HG03025 (cell line): ENCODE results near the gene NSG1.
"Not testable (repeated sequence)": the region's sequence is repeated elsewhere in the genome, so short reads cannot be mapped to it uniquely, and the experiment has no call there.

Experiments used
- ATAC-seq: cut with Tn5 transposase; IDR thresholded peaks from one replicate; pipeline ENCODE4 v1.9.1; 2021; ENCODE audit warnings: mild to moderate bottlenecking, moderate library complexity; ENCODE audit not compliant: unreplicated experiment, low FRiP score

NSG1 gene

DNA sequence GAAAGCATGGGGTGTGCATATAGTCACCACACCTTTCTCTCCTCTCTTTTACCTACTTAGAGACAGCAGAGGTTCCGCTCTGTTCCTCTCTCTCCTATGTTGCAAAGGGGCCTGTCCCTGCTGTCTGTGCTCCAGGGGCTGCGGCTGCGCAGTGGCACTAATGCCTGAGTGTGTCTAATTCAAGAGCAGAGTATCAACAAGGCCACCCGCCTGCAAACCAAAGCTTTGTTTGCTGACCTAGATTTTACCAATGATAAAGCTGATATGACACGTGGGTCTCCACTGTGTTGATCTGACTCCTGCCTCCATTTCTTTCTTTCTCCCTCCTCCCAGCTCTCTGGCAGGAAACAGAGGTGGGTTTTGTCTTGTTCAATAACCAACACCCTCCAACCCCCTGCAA is 74.9 kb downstream of the NSG1 start:
- ATAC-seq, result no peak

DNA sequence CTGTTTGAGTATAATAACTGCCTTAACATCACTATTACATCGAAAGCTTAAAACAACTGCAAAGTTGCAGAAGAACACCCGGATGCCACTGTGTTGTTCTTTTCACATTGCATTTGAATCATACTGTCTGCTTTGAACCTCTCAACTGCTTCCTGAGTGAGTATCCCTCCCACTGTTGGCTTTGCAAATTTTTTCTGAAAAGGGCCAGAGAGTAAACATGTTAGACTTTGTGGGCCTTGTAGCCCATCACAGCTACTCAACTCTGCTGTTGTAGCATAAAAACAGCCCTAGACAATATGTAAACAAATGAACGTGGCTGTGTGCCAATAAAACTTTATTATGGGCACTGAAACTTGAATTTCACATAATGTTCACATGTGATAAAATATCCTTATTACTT is 76.1 kb downstream of the NSG1 start:
- no peak for ATAC-seq

DNA sequence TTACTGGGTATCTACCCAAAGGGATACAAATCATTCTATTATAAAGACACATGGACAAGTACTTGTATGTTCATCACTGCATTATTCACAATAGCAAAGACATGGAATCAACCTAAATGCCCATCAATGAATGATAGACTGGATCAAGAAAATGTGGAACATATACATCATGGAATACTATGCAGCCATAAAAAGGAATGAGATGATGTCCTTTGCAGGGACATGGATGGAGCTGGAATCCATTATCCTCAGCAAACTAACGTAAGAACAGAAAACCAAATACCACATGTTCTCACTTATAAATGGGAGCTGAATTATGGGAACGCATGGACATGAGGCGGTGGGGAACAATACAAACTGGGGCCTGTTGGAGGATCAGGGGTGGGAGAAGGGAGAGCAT is 78.3 kb downstream of the NSG1 start:
- not testable (repeated sequence) for ATAC-seq
